OCI-LY7 (cell line): ENCODE measurements around the gene LINS1.

Experiments
- EZH2phosphoT487 ChIP-seq: fragments of 200-600 bp; sonication (generic); IDR thresholded peaks from 2 replicates; pipeline ENCODE4 v1.6.1; 2018; ENCODE audit warnings: low read depth, borderline replicate concordance, mild to moderate bottlenecking, mixed run types, antibody characterized with exemption, low read length, moderate library complexity, mixed read lengths
- TF ChIP-seq, protein P1 (sequence below): fragments of 200-600 bp; sonication (generic); conservative IDR thresholded peaks from 2 replicates; pipeline ENCODE4 v1.5.1; 2014; ENCODE audit warnings: mild to moderate bottlenecking, antibody characterized with exemption, low read length, moderate library complexity, mixed read lengths

DNA sequence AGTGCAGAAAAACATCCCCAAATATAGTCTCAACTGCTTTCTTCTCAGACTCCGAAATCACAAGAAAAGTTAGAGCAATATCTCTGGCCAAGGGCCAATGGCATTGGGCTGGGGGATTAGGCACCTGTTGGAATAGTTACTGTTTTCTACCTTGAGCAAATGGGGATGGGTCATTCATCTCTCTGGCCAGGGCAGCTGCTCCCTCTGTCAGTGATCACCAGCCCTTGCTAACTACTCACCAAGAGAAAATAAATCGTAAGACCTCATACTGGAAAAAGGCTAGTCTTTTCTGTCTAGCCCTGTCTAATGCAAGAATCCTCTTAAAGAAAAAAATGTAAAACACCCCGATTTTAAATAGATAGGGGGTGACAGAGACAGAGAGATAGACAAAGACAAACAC lies 84.1 kb downstream of the LINS1 start:
- TF ChIP-seq, protein P1, sequence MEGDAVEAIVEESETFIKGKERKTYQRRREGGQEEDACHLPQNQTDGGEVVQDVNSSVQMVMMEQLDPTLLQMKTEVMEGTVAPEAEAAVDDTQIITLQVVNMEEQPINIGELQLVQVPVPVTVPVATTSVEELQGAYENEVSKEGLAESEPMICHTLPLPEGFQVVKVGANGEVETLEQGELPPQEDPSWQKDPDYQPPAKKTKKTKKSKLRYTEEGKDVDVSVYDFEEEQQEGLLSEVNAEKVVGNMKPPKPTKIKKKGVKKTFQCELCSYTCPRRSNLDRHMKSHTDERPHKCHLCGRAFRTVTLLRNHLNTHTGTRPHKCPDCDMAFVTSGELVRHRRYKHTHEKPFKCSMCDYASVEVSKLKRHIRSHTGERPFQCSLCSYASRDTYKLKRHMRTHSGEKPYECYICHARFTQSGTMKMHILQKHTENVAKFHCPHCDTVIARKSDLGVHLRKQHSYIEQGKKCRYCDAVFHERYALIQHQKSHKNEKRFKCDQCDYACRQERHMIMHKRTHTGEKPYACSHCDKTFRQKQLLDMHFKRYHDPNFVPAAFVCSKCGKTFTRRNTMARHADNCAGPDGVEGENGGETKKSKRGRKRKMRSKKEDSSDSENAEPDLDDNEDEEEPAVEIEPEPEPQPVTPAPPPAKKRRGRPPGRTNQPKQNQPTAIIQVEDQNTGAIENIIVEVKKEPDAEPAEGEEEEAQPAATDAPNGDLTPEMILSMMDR = no peak
- no peak for TF ChIP-seq EZH2phosphoT487
